RWPE2 (cell line): ENCODE results near the gene RGMB.

Experiments used
- ATAC-seq: fragments of 200-7000 bp; cut with Tn5 transposase; 3 replicates; pipeline ENCODE4 v1.9.1; 2021; ENCODE audit warnings: low read depth
- DNase-seq: peaks from one replicate; pipeline ENCODE4 v3.0.0-alpha.2; 2020; ENCODE audit warnings: low spot score
- H3K27ac ChIP-seq: fragments of 450-650 bp; 2 replicates; pipeline ENCODE4 v1.5.1; 2017; ENCODE audit warnings: mild to moderate bottlenecking; ENCODE audit not compliant: poor library complexity, severe bottlenecking
- H3K27me3 ChIP-seq: fragments of 250-450 bp; sonication (Bioruptor Pico); 2 replicates; pipeline ENCODE4 v1.5.1; 2021; ENCODE audit warnings: mild to moderate bottlenecking, moderate library complexity; ENCODE audit not compliant: insufficient read depth, poor library complexity, severe bottlenecking
- H3K36me3 ChIP-seq: fragments of 250-450 bp; sonication (Bioruptor Pico); 2 replicates; pipeline ENCODE4 v1.5.1; 2020; ENCODE audit warnings: low read depth, mild to moderate bottlenecking, moderate library complexity
- H3K4me1 ChIP-seq: fragments of 250-450 bp; sonication (Bioruptor Pico); 2 replicates; pipeline ENCODE4 v1.5.1; 2021; ENCODE audit warnings: mild to moderate bottlenecking, moderate library complexity; ENCODE audit not compliant: insufficient read depth, poor library complexity, severe bottlenecking
- H3K4me3 ChIP-seq: fragments of 250-450 bp; sonication (Bioruptor Pico); 2 replicates; pipeline ENCODE4 v1.5.1; 2021; ENCODE audit warnings: mild to moderate bottlenecking, moderate library complexity; ENCODE audit not compliant: severe bottlenecking
- H3K9me3 ChIP-seq: fragments of 250-450 bp; sonication (Bioruptor Pico); 2 replicates; pipeline ENCODE4 v1.5.1; 2021; ENCODE audit warnings: mild to moderate bottlenecking, moderate library complexity; ENCODE audit not compliant: severe bottlenecking
- TF ChIP-seq, protein P1 (sequence below): fragments of 450-650 bp; IDR thresholded peaks from one replicate; pipeline ENCODE4 v1.5.1; 2017; ENCODE audit warnings: mild to moderate bottlenecking, moderate library complexity; ENCODE audit not compliant: poor library complexity, severe bottlenecking

Gene RGMB

DNA sequence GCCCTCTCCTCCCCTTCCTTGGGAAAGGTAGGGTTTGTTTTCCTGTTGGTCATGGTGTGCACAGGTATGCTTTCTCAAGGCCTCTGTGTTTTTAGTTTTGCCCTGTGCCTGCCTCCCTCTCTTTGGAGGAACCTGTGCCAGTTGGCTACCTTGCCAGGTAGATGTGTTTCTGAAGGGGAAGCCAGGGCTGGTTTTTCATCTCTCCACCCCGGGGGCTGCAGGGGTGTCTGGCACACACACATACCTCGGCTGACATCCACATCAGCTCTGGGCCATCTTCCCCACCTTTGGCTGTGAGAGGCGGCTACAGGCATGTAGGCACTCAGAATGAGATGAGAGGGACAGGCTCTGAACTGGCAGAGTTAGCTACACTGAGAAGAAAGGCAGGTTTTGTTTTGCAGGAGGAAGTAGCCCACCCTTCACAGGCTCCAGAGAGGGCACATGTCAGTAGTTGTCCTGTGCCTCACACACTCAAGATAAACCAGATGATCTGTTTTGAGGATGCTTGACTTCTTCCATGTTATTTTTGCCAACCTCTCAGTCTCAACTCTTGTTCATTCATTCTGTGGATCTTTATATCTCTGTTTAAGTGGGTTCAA lies 9.7 kb downstream of the RGMB start:
- no peaks in the 10 kb centered on the region for H3K9me3 ChIP-seq
- ATAC-seq (no peak), DNase-seq (no peak)
- H3K4me3 ChIP-seq = no peak overlapping the region
- H3K36me3 ChIP-seq = peaks cover 96% of the 10 kb centered on the region
- H3K4me1 ChIP-seq = peaks cover 39% of the 10 kb centered on the region
- TF ChIP-seq, protein P1, sequence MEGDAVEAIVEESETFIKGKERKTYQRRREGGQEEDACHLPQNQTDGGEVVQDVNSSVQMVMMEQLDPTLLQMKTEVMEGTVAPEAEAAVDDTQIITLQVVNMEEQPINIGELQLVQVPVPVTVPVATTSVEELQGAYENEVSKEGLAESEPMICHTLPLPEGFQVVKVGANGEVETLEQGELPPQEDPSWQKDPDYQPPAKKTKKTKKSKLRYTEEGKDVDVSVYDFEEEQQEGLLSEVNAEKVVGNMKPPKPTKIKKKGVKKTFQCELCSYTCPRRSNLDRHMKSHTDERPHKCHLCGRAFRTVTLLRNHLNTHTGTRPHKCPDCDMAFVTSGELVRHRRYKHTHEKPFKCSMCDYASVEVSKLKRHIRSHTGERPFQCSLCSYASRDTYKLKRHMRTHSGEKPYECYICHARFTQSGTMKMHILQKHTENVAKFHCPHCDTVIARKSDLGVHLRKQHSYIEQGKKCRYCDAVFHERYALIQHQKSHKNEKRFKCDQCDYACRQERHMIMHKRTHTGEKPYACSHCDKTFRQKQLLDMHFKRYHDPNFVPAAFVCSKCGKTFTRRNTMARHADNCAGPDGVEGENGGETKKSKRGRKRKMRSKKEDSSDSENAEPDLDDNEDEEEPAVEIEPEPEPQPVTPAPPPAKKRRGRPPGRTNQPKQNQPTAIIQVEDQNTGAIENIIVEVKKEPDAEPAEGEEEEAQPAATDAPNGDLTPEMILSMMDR = no peak
- H3K27me3 ChIP-seq = no peaks in the 10 kb centered on the region
- no peak overlapping the region for H3K27ac ChIP-seq

DNA sequence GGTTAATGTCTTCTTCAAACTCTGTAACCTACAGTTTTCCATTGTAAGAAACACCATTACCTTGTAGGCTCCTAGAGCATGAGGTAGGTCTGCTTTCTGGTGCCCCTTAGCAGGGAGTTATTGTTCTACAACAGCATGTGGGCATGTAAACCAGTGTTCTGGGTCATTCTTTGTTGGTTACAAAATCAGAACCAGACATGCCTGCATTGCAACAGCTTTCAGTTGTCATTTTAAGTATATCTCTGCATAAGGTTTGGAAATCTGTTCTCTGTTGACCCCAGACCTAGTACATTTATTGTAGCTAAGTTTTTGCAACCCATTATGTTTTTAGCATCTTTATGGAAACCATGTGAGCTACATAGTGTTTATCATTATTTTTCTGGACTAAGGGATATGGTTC lies 10.9 kb downstream of the RGMB start:
- no peak overlapping the region for H3K4me3 ChIP-seq
- H3K9me3 ChIP-seq = no peaks in the 10 kb centered on the region
- peaks cover 94% of the 10 kb centered on the region for H3K36me3 ChIP-seq
- no peak overlapping the region for H3K27ac ChIP-seq
- ATAC-seq (no peak), DNase-seq (no peak)
- H3K4me1 ChIP-seq = peaks cover 29% of the 10 kb centered on the region
- no peaks in the 10 kb centered on the region for H3K27me3 ChIP-seq
- TF ChIP-seq, protein P1 = no peak

- Histone ChIP-seq H3K4me3 (no peak overlapping the region), H3K27ac (no peak overlapping the region), H3K36me3 (peaks cover 94% of the 10 kb centered on the region), H3K9me3 (no peaks in the 10 kb centered on the region), H3K4me1 (peaks cover 29% of the 10 kb centered on the region), H3K27me3 (no peaks in the 10 kb centered on the region)
- TF ChIP-seq, protein P1 = no peak
- ATAC-seq (no peak), DNase-seq (no peak)
These were observed 11.8 kb downstream of the RGMB start for GRCh38 chr5:98785244-98785643.

DNA sequence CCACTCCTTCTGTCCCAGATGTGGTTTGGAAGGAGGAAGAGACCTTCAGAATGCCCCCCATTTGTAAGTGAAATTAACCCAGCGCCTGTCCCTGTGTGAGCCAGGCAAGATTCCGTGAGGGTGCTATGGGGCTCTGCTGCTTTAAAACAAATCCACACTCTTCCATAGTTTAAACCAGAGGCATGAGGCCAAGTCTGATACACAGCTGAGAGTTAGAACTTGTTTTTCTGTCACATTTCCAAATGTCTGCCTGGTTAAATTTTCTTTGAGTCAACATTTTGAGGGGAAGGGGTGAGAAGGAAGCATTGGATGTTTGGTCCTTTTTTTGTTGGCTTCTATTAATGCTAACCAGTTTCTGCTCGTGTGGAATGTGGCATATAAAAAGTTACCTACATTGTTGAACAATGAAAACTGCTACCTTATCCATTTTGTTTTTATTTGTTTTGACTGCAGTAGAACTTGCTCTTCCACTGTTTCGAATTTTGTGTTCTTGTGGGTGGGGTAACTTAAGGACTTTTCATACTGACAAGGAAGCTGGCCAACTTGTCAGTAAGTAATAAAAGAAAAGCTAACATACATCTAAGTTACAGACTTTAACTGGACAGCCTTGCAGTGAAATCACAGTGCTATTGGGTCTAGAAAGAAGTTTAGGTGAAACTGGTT lies 12.9 kb downstream of the RGMB start:
- Histone ChIP-seq H3K4me3 (no peak overlapping the region), H3K36me3 (peaks cover 90% of the 10 kb centered on the region), H3K9me3 (no peaks in the 10 kb centered on the region), H3K27me3 (no peaks in the 10 kb centered on the region), H3K27ac (peak overlapping the region; percentile 4), H3K4me1 (peaks cover 24% of the 10 kb centered on the region)
- TF ChIP-seq, protein P1 = no peak
- 0 out of 3 replicates have a peak, but pooled peaks have one; percentile 19 for ATAC-seq
- DNase-seq = no peak

DNA sequence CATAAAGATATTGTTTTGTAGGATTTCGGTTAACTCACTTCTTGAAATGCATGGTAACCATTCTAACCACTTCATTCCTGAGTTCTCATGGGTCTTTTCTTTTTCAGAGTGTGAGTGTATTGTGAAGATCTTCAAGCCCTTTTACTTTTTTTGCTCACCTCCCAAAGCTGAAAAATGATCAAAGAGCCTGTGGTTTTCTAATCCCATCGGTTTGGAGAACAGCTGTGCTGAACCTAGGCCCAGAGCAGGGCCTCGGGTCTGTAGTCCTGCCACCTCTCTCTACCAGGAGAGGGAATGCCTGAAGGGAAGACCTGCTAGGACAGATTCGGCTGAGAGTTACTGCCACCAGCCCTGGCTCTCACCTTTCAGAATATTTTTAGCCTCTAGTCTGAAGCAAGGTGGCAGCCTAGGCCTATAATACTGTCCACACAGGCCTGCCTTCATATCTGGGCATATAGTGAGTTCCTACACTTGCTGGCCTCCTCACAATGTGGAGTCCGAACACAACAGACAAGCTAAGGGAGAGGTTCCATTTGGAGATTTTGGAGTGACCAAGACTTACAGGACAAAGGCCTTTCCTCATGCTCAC lies 13.8 kb downstream of the RGMB start:
- peaks cover 81% of the 10 kb centered on the region for H3K36me3 ChIP-seq

More for the DNA sequence above, 13.8 kb downstream of the RGMB start:
- no peak overlapping the region for H3K4me3 ChIP-seq
- H3K27ac ChIP-seq = no peak overlapping the region
- H3K9me3 ChIP-seq = no peaks in the 10 kb centered on the region
- H3K4me1 ChIP-seq = peaks cover 24% of the 10 kb centered on the region
- H3K27me3 ChIP-seq = no peaks in the 10 kb centered on the region
- TF ChIP-seq, protein P1 = no peak
- DNase-seq (no peak), ATAC-seq (no peak)
